ENCODE results near the gene TMCO4. TPM values are rescaled to one million over a fixed set of nuclear protein-coding genes. Genes with fewer than 3 reads are reported as not detected.

Gene TMCO4
- total and polyA plus RNA-seq, 2 donors (not counting 1 experiment from before 2014, with no cell fraction given), result 12.5 to 24.3 TPM

GRCh38 chr1:19665496-19666465 is 133.9 kb downstream of the TMCO4 start:
- Histone ChIP-seq H3K79me2 (ENCODE audit: control insufficient read depth, insufficient read depth, low read length) (no peaks in the 10 kb centered on the region), H3K36me3 (ENCODE audit: control insufficient read depth, insufficient read depth, low read length) (no peaks in the 10 kb centered on the region), H3K9ac (ENCODE audit: insufficient read depth, low read length) (no peak overlapping the region), H3K4me2 (ENCODE audit: extremely low read depth, insufficient read depth, low read length) (no peak overlapping the region), H3K9me3 (ENCODE audit: control insufficient read depth, insufficient read depth, low read depth, low read length) (no peaks in the 10 kb centered on the region), H3K4me3 (replicated peaks in 1 of 4; ENCODE audit: control extremely low read depth in 1 of 4, insufficient read depth in 1 of 4, low read depth in 3 of 4, low read length in 4 of 4) (no peak overlapping the region), H3K4me1 (ENCODE audit: control insufficient read depth, extremely low read depth, insufficient read depth, low read length) (no peaks in the 10 kb centered on the region), H4K20me1 (ENCODE audit: control insufficient read depth, extremely low read depth, insufficient read depth, low read length) (no peaks in the 10 kb centered on the region), H3K27me3 (ENCODE audit: control insufficient read depth, insufficient read depth, low read length) (peaks cover 45% of the 10 kb centered on the region), H3K27ac (ENCODE audit: insufficient read depth, low read length) (no peak overlapping the region), H2AFZ (ENCODE audit: low read length) (no peak overlapping the region)
- TF ChIP-seq CTCF (conservative IDR thresholded peaks at IDR 0.05 in 1 of 2, IDR thresholded peaks at IDR 0.05 in 1 of 2; ENCODE audit: low read depth in 1 of 2, low read length in 2 of 2) (no peak), EZH2 (IDR thresholded peaks at IDR 0.05; ENCODE audit: low read length, missing control alignments) (peak; percentile 96)
- DNase-seq (ENCODE audit: low read depth in 2 of 2), result no peak

- Histone ChIP-seq H3K4me1 (ENCODE audit: control insufficient read depth, extremely low read depth, insufficient read depth, low read length) (no peaks in the 10 kb centered on the region), H3K4me2 (ENCODE audit: extremely low read depth, insufficient read depth, low read length) (peak overlapping the region; percentile 35), H4K20me1 (ENCODE audit: control insufficient read depth, extremely low read depth, insufficient read depth, low read length) (peaks cover 2% of the 10 kb centered on the region), H3K4me3 (replicated peaks in 1 of 4; ENCODE audit: control extremely low read depth in 1 of 4, insufficient read depth in 1 of 4, low read depth in 3 of 4, low read length in 4 of 4) (no peak overlapping the region), H3K36me3 (ENCODE audit: control insufficient read depth, insufficient read depth, low read length) (no peaks in the 10 kb centered on the region), H3K27me3 (ENCODE audit: control insufficient read depth, insufficient read depth, low read length) (peaks cover 45% of the 10 kb centered on the region), H3K79me2 (ENCODE audit: control insufficient read depth, insufficient read depth, low read length) (no peaks in the 10 kb centered on the region), H3K9me3 (ENCODE audit: control insufficient read depth, insufficient read depth, low read depth, low read length) (no peaks in the 10 kb centered on the region), H3K27ac (ENCODE audit: insufficient read depth, low read length) (no peak overlapping the region), H3K9ac (ENCODE audit: insufficient read depth, low read length) (no peak overlapping the region), H2AFZ (ENCODE audit: low read length) (no peak overlapping the region)
- DNase-seq (ENCODE audit: low read depth in 2 of 2), result no peak
- no peak for TF ChIP-seq CTCF (conservative IDR thresholded peaks at IDR 0.05 in 1 of 2, IDR thresholded peaks at IDR 0.05 in 1 of 2; ENCODE audit: low read depth in 1 of 2, low read length in 2 of 2)
- no peak for TF ChIP-seq EZH2 (IDR thresholded peaks at IDR 0.05; ENCODE audit: low read length, missing control alignments)
Measured at GRCh38 chr1:19665186-19665495, 134.6 kb downstream of the TMCO4 start.

GRCh38 chr1:19664453-19665185 is 135.1 kb downstream of the TMCO4 start, which contains the start of gene HTR6:
Gene HTR6 (plus strand): TSS chr1:19664875. CDS start chr1:19665754, 879 bp downstream.
- TF ChIP-seq CTCF (conservative IDR thresholded peaks at IDR 0.05 in 1 of 2, IDR thresholded peaks at IDR 0.05 in 1 of 2; ENCODE audit: low read depth in 1 of 2, low read length in 2 of 2) (no peak), EZH2 (IDR thresholded peaks at IDR 0.05; ENCODE audit: low read length, missing control alignments) (peak; percentile 61)
- Histone ChIP-seq H3K4me2 (ENCODE audit: extremely low read depth, insufficient read depth, low read length) (peak within 1 kb of the TSS; percentile 35), H3K4me1 (ENCODE audit: control insufficient read depth, extremely low read depth, insufficient read depth, low read length) (no peaks in the 10 kb centered on the region), H3K9me3 (ENCODE audit: control insufficient read depth, insufficient read depth, low read depth, low read length) (no peaks in the 10 kb centered on the region), H3K27ac (ENCODE audit: insufficient read depth, low read length) (no peak within 1 kb of the TSS), H3K27me3 (ENCODE audit: control insufficient read depth, insufficient read depth, low read length) (peaks cover 45% of the 10 kb centered on the region), H2AFZ (ENCODE audit: low read length) (no peak within 1 kb of the TSS), H3K4me3 (replicated peaks in 1 of 4; ENCODE audit: control extremely low read depth in 1 of 4, insufficient read depth in 1 of 4, low read depth in 3 of 4, low read length in 4 of 4) (peak within 1 kb of the TSS in 1 of 4 experiments; percentile 20), H4K20me1 (ENCODE audit: control insufficient read depth, extremely low read depth, insufficient read depth, low read length) (peaks cover 2% of the 10 kb centered on the region), H3K79me2 (ENCODE audit: control insufficient read depth, insufficient read depth, low read length) (no peaks in the 10 kb centered on the region), H3K36me3 (ENCODE audit: control insufficient read depth, insufficient read depth, low read length) (no peaks in the 10 kb centered on the region), H3K9ac (ENCODE audit: insufficient read depth, low read length) (peak within 1 kb of the TSS; percentile 10)
- DNase-seq (ENCODE audit: low read depth in 2 of 2), result no peak

All from fibroblast of lung (primary cell).